ENCODE data around the gene APBA2. TPM values are rescaled to one million over a fixed set of nuclear protein-coding genes. Genes with fewer than 3 reads are reported as not detected.

APBA2 gene
- total RNA-seq, 2 experiments from 2014 or later: 16.2 to 17.2 TPM

GRCh38 chr15:28876131-28876844, 9.5 kb upstream of the APBA2 start:
- ChIA-PET CTCF (interaction anchor here (1.4 kb wide), 1 partner anchor 99 kb away, joined by 3 read pairs; no protein-coding TSS in a partner anchor), POLR2A (no interaction called here)

DNA sequence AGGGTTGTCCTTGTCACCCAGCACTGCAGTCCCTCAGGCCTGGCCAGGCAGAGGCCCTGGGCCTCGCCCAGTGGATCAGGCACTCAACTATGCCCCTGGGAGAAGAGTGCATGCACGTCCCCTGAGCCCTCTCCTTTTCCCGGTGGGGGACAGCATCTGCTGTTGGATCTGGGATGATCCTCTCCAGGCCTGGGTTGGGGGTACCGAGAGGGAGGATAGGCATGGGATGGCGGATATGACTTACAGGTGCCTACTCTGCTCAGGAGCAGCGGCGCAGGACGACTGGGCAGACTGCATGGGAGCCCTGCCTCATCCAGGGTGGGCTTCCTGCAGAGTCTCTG, 9.0 kb upstream of the APBA2 start:
- CTCF ChIA-PET: no interaction called here
- POLR2A ChIA-PET: no interaction called here

GRCh38 chr15:28878209-28878608, 7.6 kb upstream of the APBA2 start:
- POLR2A ChIA-PET: no interaction called here
- CTCF ChIA-PET: no interaction called here

- ChIA-PET CTCF (interaction anchor here (1.5 kb wide), 1 partner anchor 10 kb away, joined by 3 read pairs; no protein-coding TSS in a partner anchor), POLR2A (no interaction called here)
Measured at GRCh38 chr15:28879551-28879950, 6.2 kb upstream of the APBA2 start.

DNA sequence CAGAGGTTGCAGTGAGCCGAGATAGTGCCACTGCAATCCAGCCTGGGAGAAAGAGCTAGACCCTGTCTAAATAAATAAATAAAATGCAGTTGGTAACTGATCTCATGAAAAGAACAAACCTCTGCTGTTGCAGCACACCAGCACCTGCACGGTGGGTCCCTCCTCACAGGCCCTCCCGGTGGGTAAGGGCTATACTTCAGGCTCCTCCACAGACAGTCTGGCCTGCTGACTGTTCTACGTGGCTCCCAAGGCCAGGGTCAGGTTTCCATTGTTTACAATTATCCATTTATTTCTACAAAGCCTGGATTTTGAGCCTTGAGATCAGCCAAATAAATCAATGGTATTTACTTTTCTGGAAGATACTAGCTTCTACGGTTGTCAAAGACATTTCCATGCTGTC, 5.1 kb upstream of the APBA2 start:
- ChIA-PET POLR2A (no interaction called here), CTCF (interaction anchor here (0.6 to 1.5 kb wide), 3 partner anchors 9 to 134 kb away, joined by 3 to 5 read pairs (median 3); no protein-coding TSS in a partner anchor)

GRCh38 chr15:28881170-28881569, 4.6 kb upstream of the APBA2 start:
- ChIA-PET POLR2A (no interaction called here), CTCF (interaction anchor here (0.6 to 1.5 kb wide), 3 partner anchors 9 to 133 kb away, joined by 3 read pairs; no protein-coding TSS in a partner anchor)

DNA sequence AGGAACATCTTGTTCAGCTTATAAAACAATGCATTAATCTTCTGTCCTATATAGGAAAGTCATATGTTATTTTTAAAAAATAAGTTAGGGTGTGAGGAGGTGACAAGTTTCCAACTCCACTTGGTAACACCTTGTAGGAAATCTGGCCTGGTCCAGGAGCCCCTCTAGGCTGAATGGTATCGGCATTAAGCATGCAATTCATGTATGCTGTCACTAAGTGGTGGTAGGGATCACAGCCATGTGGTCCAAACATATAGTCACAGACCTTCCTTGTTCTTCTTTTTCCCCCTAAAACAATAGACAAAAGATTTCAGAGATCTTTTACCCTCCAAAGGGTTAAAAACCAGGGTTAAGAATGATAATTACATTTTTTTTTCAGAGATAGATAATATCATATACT, 4.2 kb upstream of the APBA2 start:
- CTCF ChIA-PET: interaction anchor here (0.7 kb wide), 1 partner anchor 55 kb away, joined by 3 read pairs; no protein-coding TSS in a partner anchor
- POLR2A ChIA-PET: no interaction called here

- CTCF ChIA-PET: interaction anchor here (1.3 kb wide), 1 partner anchor 15 kb away, joined by 4 read pairs; no protein-coding TSS in a partner anchor
- POLR2A ChIA-PET: no interaction called here
Measured at GRCh38 chr15:28884151-28884940, 1.4 kb upstream of the APBA2 start.

- ChIA-PET POLR2A (no interaction called here), CTCF (interaction anchor here (1.3 kb wide), 1 partner anchor 14 kb away, joined by 4 read pairs; no protein-coding TSS in a partner anchor)
Measured at GRCh38 chr15:28885128-28885629, 595 bp upstream of the APBA2 start.

DNA sequence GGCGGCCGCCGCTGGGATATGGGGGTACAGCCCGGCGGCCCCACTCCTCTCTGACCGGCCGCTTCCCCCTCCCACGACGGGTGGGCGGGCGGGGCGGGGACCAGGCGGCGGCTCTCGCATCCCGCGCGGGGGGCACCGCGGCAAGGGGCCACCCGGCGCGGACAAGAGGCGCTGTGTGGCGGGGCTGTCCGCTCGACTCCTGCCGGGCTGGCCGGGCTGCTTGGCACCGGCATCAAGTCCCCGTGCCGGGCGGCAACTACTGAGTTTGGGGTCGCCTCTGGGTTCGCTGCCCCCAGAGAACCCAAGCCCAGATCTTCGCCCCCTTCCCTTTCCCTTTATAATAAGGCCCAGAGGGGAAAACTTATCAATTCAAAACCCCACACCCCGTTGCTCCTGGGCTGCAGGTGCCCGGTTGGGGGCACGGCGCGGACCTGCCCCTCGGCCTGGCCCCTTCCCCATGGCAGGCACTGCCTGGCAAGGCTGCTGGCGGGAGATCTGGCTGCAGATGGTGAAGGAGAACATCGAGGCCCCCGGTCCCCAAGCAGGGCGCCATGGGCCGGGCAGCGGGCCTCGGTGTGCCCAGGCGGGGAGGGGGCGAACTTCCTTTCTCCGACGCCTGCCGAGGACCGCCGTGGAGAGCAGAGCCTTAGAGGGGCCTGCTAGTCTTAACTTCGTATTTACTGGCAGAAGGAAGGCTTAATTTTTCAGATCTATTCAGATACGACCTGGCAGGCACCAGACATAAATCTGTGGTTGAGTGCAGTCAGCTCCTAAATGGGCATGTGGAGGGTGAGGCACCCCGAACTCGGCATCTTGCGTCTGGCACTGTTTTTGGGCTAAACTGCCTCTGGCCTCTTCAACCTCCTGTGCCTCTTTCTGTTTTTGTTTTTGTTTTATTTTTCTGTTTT, 911 bp downstream of the APBA2 start:
- ChIA-PET CTCF (interaction anchor here (0.7 kb wide), 1 partner anchor 12 kb away, joined by 3 read pairs; no protein-coding TSS in a partner anchor), POLR2A (no interaction called here)

GRCh38 chr15:28887339-28888174, 1.8 kb downstream of the APBA2 start:
- CTCF ChIA-PET: interaction anchor here (0.7 to 0.9 kb wide), 2 partner anchors 11 to 88 kb away, joined by 3 read pairs; no protein-coding TSS in a partner anchor
- POLR2A ChIA-PET: no interaction called here

- CTCF ChIA-PET: interaction anchor here (0.9 kb wide), 1 partner anchor 87 kb away, joined by 3 read pairs; no protein-coding TSS in a partner anchor
- POLR2A ChIA-PET: no interaction called here
Measured at GRCh38 chr15:28888302-28888894, 2.6 kb downstream of the APBA2 start.

DNA sequence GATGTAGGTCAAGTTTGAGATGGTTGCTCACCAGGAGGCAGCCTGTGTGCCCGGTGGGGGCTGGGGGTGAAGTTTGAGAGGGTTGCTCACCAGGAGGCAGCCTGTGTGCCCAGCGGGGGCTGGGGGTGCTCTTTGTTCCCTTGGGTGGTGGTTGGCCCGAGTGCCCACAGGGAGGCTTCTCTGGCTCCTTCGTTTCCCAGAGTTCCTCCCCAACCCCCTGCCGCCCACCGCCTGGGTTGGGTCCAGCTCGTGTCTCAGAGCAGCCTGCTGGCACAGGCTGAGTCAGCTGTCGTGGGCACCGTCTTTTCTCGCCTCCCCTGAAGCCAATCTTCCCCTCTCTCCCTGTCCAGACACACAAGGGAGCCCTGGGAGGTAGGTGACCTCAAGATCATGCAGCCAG, 3.1 kb downstream of the APBA2 start:
- POLR2A ChIA-PET: no interaction called here
- CTCF ChIA-PET: no interaction called here

- ChIA-PET CTCF (interaction anchor here (1.0 kb wide), 1 partner anchor 9 kb away, joined by 3 read pairs; no protein-coding TSS in a partner anchor), POLR2A (interaction anchor here (0.7 kb wide), 1 partner anchor 67 kb away, joined by 3 read pairs; no protein-coding TSS in a partner anchor)
Measured at GRCh38 chr15:28889346-28889745, 3.6 kb downstream of the APBA2 start.

DNA sequence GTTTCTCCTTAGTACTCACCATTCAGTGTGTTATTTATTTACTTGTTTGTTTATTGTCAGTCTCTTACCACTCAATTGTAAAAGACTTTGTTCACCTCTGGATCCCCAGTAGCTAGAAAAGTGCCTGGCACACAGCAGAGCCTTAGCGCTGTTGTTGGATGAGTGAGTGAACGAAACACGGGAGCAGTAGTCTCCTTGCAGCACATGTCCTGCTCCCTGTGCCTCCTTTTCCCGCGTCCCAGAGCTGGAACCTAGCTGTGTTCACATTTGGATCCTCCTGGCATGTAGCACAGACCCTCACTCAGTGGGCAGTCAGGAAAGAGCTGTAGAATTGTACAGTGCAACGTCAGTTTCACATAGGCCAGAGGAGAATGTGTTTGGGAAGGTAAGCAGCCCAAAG, 4.1 kb downstream of the APBA2 start:
- ChIA-PET POLR2A (interaction anchor here (0.7 kb wide), 1 partner anchor 66 kb away, joined by 3 read pairs; no protein-coding TSS in a partner anchor), CTCF (interaction anchor here (1.0 kb wide), 1 partner anchor 10 kb away, joined by 3 read pairs; no protein-coding TSS in a partner anchor)

DNA sequence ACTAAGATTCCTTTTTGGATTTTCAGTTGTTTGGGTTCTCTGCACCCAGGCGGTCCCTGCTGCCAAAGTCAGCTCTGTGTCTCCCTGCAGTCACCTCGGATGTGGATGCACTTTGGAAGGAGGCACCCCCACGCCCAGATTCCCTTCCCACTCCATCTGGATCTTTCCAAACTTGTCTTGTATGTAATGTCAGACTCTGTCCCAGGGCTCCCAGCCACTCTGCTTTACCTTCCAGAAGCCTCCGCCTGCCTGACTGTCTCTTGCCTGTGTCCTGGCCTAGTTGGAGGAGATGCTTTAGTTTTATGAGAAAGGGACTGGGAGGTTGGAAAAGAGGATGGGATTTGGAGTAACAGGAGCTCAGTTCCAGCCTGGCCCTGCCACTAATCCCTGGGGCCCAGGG, 4.5 kb downstream of the APBA2 start:
- POLR2A ChIA-PET: interaction anchor here (0.7 kb wide), 1 partner anchor 66 kb away, joined by 3 read pairs; no protein-coding TSS in a partner anchor
- CTCF ChIA-PET: interaction anchor here (1.0 to 1.1 kb wide), 2 partner anchors 10 to 201 kb away, joined by 3 read pairs; no protein-coding TSS in a partner anchor

DNA sequence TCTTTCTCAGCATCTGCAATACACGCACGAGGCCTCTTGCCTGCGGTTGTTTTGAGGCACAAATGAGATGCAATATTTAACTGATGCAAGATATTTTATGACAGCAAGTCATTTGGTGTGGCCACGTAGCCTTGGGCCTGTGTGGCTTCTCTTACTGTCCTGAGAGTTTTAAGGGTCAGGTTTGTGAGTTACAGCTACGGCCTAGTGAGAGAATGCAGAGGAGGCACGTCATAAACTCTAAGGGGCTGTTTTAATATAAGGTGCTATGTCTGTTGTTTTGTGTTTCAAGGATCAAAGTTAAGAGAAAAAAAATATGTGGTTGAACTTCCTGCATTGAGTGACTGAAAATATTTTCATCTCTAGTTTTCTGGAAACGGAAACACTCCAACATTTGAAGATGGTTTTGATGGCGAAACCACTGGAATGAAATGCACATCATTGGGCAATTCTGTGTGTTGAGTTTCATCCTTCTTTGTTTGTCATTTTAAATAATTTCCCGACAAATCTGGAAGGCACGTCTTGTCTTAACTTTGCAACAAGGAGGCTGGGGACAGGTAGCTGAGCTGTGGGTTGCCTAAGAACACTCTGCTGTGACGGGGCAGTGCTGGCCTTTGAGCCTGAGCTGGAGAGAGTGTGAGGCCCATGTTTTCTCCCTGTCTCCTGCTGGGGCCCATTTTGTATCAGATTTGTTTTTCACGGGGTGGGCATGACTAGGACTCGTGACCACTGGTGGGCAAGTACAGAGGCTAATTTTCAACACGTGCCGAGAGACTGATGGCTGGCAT, 5.1 kb downstream of the APBA2 start:
- ChIA-PET POLR2A (no interaction called here), CTCF (interaction anchor here (1.0 to 1.1 kb wide), 2 partner anchors 11 to 200 kb away, joined by 3 read pairs; no protein-coding TSS in a partner anchor)
